GM23248 (cell line): ENCODE data around the gene ZFP64. TPM values are rescaled to one million over a fixed set of nuclear protein-coding genes. Genes with fewer than 3 reads are reported as not detected.

Source experiments
- DNase-seq: peaks from one replicate; pipeline ENCODE4 v3.0.0-alpha.2; 2015
- H2AFZ ChIP-seq: fragments of 200-600 bp; sonication (generic); 2 replicates; pipeline ENCODE4 v1.6.1; 2016; ENCODE audit warnings: antibody characterized with exemption
- H3F3A ChIP-seq: fragments of 200-600 bp; sonication (generic); 2 replicates; pipeline ENCODE4 v1.6.1; 2016; ENCODE audit warnings: mild to moderate bottlenecking, antibody characterized with exemption, mixed run types; ENCODE audit not compliant: insufficient read depth
- H3K27ac ChIP-seq: fragments of 200-600 bp; sonication (generic); 2 replicates; pipeline ENCODE4 v1.5.1; 2016; ENCODE audit warnings: mild to moderate bottlenecking
- H3K27me3 ChIP-seq: fragments of 200-600 bp; sonication (generic); replicated peaks from 2 replicates; pipeline ENCODE4 v1.6.1; 2016; ENCODE audit warnings: mild to moderate bottlenecking; ENCODE audit not compliant: insufficient read depth
- H3K36me3 ChIP-seq: fragments of 200-600 bp; sonication (generic); 2 replicates; pipeline ENCODE4 v1.6.1; 2016; ENCODE audit warnings: low read depth, mild to moderate bottlenecking
- H3K4me1 ChIP-seq: fragments of 200-600 bp; sonication (generic); 2 replicates; pipeline ENCODE4 v1.6.1; 2016; ENCODE audit warnings: mild to moderate bottlenecking; ENCODE audit not compliant: insufficient read depth
- H3K4me2 ChIP-seq: fragments of 200-600 bp; sonication (generic); one replicate; pipeline ENCODE4 v1.6.1; 2016; ENCODE audit warnings: mild to moderate bottlenecking; ENCODE audit not compliant: unreplicated experiment
- H3K4me3 ChIP-seq: fragments of 200-600 bp; sonication (generic); 2 replicates; pipeline ENCODE4 v1.5.1; 2016; ENCODE audit warnings: mild to moderate bottlenecking
- H3K79me2 ChIP-seq: fragments of 200-600 bp; sonication (generic); 2 replicates; pipeline ENCODE4 v1.6.1; 2016; ENCODE audit warnings: mild to moderate bottlenecking; ENCODE audit not compliant: insufficient read depth
- H3K9ac ChIP-seq: fragments of 200-600 bp; sonication (generic); 2 replicates; pipeline ENCODE4 v1.6.1; 2016; ENCODE audit warnings: mild to moderate bottlenecking
- H3K9me2 ChIP-seq: fragments of 200-600 bp; sonication (generic); 2 replicates; pipeline ENCODE4 v1.6.1; 2016; ENCODE audit warnings: mixed run types, mild to moderate bottlenecking, moderate library complexity; ENCODE audit not compliant: insufficient read depth
- H3K9me3 ChIP-seq: fragments of 200-600 bp; sonication (generic); one replicate; pipeline ENCODE4 v1.6.1; 2017; ENCODE audit warnings: low read depth
- H4K20me1 ChIP-seq: fragments of 200-600 bp; sonication (generic); 2 replicates; pipeline ENCODE4 v1.6.0; 2016; ENCODE audit not compliant: insufficient read depth
- EZH2 ChIP-seq: fragments of 200-600 bp; sonication (generic); IDR thresholded peaks from 2 replicates; pipeline ENCODE4 v1.6.1; 2018; ENCODE audit warnings: antibody characterized with exemption, mild to moderate bottlenecking; ENCODE audit not compliant: insufficient read depth, poor library complexity, severe bottlenecking
- EZH2phosphoT487 ChIP-seq: fragments of 200-600 bp; sonication (generic); IDR thresholded peaks from 2 replicates; pipeline ENCODE4 v1.6.1; 2018; ENCODE audit warnings: antibody characterized with exemption, moderate library complexity, mild to moderate bottlenecking, low read depth; ENCODE audit not compliant: insufficient read depth
- WGBS, 2 experiments: methylation state at CpG; one replicate each; pipeline ENCODE4 v1.1.6; 2015 to 2017; ENCODE audit warnings: low lambda C conversion rate in 2 of 2, low coverage in 1 of 2; ENCODE audit errors: missing lambda C conversion rate in 2 of 2; 5-methylcytosine and 5-hydroxymethylcytosine counted together
- in situ Hi-C: fragments of 300-500 bp; cut with MboI; formaldehyde crosslinking; loops from 2 replicates; pipeline ENCODE4 v1.15.0; 2020
- polyA plus RNA-seq: library from polyadenylated mRNA; unstranded; fragments of >200 nt; fragmentation: Nextera tagmentation; extraction: Ambion mirVana; gene quantifications from 2 replicates; pipeline ENCODE4 v1.2.1, GENCODE V29; 2016
- total RNA-seq: library from RNA; depleted of rRNA; stranded (reverse); fragments of >200 nt; shearing (Covaris generic); gene quantifications from 2 replicates; pipeline ENCODE4 v1.2.3, GENCODE V29; 2014

ZFP64 gene
- total and polyA plus RNA-seq, 2 experiments from 2014 or later = 14.3 to 20.8 TPM

DNA sequence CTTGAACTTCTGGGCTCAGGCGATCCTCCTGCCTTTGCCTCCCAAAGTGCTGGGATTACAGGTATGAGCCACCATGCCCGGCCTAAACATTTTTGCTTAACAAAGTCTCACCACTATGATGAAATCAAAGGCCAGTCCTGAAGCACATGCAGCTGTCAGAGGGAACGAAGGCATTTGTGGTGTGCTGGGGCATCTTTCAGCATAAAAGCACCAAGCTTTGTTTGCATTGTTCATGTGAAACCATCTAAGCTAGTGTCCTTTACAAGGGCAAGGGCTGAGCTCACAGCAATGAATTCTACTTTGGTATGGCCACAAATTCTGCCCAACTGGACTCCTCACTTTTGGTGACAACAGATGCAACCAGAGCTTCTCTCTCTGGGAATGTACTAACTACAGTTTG is 66.8 kb downstream of the ZFP64 start:
- H3K27ac ChIP-seq = no peak overlapping the region
- H3K9me2 ChIP-seq = no peaks in the 10 kb centered on the region
- no peak for TF ChIP-seq EZH2
- no peak for TF ChIP-seq EZH2phosphoT487
- no peak overlapping the region for H3K4me3 ChIP-seq
- WGBS, 2 experiments = 62 to 75% methylated on average over 3 of the region's 3 CpGs
- no peak overlapping the region for H2AFZ ChIP-seq
- H3K9me3 ChIP-seq = no peaks in the 10 kb centered on the region
- H3F3A ChIP-seq = no peaks in the 10 kb centered on the region
- H4K20me1 ChIP-seq = no peaks in the 10 kb centered on the region
- no peak overlapping the region for H3K9ac ChIP-seq
- DNase-seq = no peak
- no peaks in the 10 kb centered on the region for H3K4me1 ChIP-seq
- in situ Hi-C loops = no loop called here
- no peaks in the 10 kb centered on the region for H3K79me2 ChIP-seq
- H3K27me3 ChIP-seq = no peaks in the 10 kb centered on the region
- H3K36me3 ChIP-seq = no peaks in the 10 kb centered on the region
- H3K4me2 ChIP-seq = no peak overlapping the region

DNA sequence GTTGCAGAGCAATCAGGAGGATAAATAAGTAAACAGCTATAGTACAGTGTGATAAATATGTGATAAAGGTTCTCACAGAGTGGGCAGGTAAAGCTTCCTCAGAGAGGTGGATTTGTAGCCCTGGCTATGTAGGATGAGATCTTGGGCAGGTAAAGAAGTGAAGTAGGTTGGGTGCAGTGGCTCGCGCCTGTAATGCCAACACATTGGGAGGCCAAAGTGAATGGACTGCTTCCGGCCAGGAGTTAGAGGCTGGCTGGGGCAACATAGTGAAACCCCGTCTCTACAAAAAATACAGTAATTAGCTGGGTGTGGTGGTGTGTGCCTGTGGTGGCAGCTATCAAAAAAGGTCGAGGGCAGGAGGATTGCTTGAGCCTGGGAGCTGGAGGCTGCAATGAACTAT is 72.9 kb downstream of the ZFP64 start:
- H3K27ac ChIP-seq = no peak overlapping the region
- H3F3A ChIP-seq = no peaks in the 10 kb centered on the region
- H2AFZ ChIP-seq = no peak overlapping the region
- no peaks in the 10 kb centered on the region for H3K9me3 ChIP-seq
- no peaks in the 10 kb centered on the region for H3K36me3 ChIP-seq
- 80% methylated on average over 5 of the region's 5 CpGs for WGBS, 2 experiments
- no peaks in the 10 kb centered on the region for H3K79me2 ChIP-seq
- no peak overlapping the region for H3K4me2 ChIP-seq
- DNase-seq = no peak
- no peak for TF ChIP-seq EZH2
- no peak for TF ChIP-seq EZH2phosphoT487
- in situ Hi-C loops = no loop called here
- no peaks in the 10 kb centered on the region for H3K4me1 ChIP-seq
- no peaks in the 10 kb centered on the region for H3K27me3 ChIP-seq
- no peaks in the 10 kb centered on the region for H4K20me1 ChIP-seq
- no peaks in the 10 kb centered on the region for H3K9me2 ChIP-seq
- no peak overlapping the region for H3K9ac ChIP-seq
- no peak overlapping the region for H3K4me3 ChIP-seq

DNA sequence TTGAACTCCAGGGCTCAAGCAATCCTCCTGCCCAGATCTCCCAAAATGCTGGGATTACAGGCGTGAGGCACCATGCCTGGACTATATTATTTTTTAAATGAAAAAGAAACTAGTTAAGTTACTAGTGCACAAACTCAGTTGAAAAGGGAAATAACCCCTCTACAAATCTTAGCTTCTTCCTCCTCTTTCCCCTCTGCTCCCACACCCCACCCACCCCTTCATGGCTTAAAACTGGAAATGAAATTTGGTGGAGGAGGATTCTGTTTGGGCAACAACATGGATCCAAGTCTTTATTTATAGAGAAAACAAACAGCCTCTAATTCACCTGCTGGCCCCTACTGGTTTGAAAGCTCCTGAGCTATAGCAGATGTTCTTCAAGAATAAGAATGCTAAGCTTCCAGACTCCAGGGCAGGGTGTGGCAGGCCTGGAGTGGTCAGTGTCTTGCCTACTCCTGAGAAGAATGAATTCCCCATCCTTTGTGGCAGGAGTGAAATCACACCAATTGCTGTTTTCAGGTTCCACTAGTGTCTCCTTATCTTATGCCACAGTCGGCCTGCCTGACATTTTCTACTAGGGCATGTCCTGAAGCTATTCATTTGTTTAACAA is 73.5 kb downstream of the ZFP64 start:
- Histone ChIP-seq H3K4me1 (no peaks in the 10 kb centered on the region), H3K27me3 (no peaks in the 10 kb centered on the region), H3K4me3 (no peak overlapping the region), H3K79me2 (no peaks in the 10 kb centered on the region), H3K9me3 (no peaks in the 10 kb centered on the region), H4K20me1 (no peaks in the 10 kb centered on the region), H3K9me2 (no peaks in the 10 kb centered on the region), H3K9ac (no peak overlapping the region), H3K4me2 (no peak overlapping the region), H3F3A (no peaks in the 10 kb centered on the region), H3K36me3 (no peaks in the 10 kb centered on the region), H2AFZ (no peak overlapping the region), H3K27ac (no peak overlapping the region)
- WGBS, 2 experiments = 86 to 93% methylated on average over 2 of the region's 2 CpGs
- DNase-seq = no peak
- TF ChIP-seq EZH2phosphoT487 (no peak), EZH2 (no peak)
- in situ Hi-C loops = no loop called here

DNA sequence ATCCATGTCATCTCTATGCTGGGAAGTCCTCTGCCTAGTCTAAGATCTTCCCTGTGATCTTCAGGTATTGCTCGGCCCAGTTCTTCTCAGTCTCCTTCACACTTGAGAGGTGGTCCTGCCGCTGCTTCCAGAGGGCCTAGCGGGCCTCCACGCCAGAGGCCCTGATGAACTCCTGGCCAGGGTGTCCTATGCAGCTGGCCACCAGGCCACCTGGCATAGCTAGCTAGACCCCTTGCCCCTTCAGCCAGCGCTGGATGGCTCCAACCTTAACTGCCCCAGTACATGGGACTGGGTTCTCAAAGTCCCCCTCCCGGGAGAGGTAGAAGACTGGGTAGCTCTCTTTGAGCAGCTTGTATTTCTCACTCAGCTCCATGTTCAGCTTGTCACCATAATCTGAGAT is 81.1 kb downstream of the ZFP64 start:
- in situ Hi-C loops = no loop called here
- TF ChIP-seq EZH2phosphoT487 = no peak
- TF ChIP-seq EZH2 = no peak
- 99 to 100% methylated on average over 6 of the region's 6 CpGs for WGBS, 2 experiments

More for the DNA sequence above, 81.1 kb downstream of the ZFP64 start:
- H2AFZ ChIP-seq = no peak overlapping the region
- no peaks in the 10 kb centered on the region for H3K9me3 ChIP-seq
- H3K79me2 ChIP-seq = no peaks in the 10 kb centered on the region
- no peaks in the 10 kb centered on the region for H4K20me1 ChIP-seq
- no peaks in the 10 kb centered on the region for H3K9me2 ChIP-seq
- no peaks in the 10 kb centered on the region for H3K4me1 ChIP-seq
- H3K27me3 ChIP-seq = no peaks in the 10 kb centered on the region
- no peak for DNase-seq
- no peak overlapping the region for H3K4me2 ChIP-seq
- H3F3A ChIP-seq = no peaks in the 10 kb centered on the region
- H3K27ac ChIP-seq = no peak overlapping the region
- no peak overlapping the region for H3K9ac ChIP-seq
- no peak overlapping the region for H3K4me3 ChIP-seq
- H3K36me3 ChIP-seq = no peaks in the 10 kb centered on the region
